Hepatocyte (in vitro differentiated cells): Measurements from ENCODE around the gene GUK1. TPM values are rescaled to one million over a fixed set of nuclear protein-coding genes. Genes with fewer than 3 reads are reported as not detected.

Experiments
- DNase-seq: peaks from one replicate; pipeline ENCODE4 v3.0.0-alpha.2; 2016; ENCODE audit warnings: low spot score
- H2AFZ ChIP-seq: fragments of 200-600 bp; sonication (generic); 2 replicates; pipeline ENCODE4 v1.6.0; 2016; ENCODE audit warnings: antibody characterized with exemption, mild to moderate bottlenecking
- H3K27ac ChIP-seq: fragments of 200-600 bp; sonication (generic); 2 replicates; pipeline ENCODE4 v1.5.1; 2016; ENCODE audit warnings: mild to moderate bottlenecking
- H3K27me3 ChIP-seq: fragments of 200-600 bp; sonication (generic); 2 replicates; pipeline ENCODE4 v1.6.1; 2016
- H3K36me3 ChIP-seq: fragments of 200-600 bp; sonication (generic); replicated peaks from 2 replicates; pipeline ENCODE4 v1.5.1; 2016; ENCODE audit warnings: low read depth; ENCODE audit not compliant: insufficient read depth
- H3K4me1 ChIP-seq: fragments of 200-600 bp; sonication (generic); 2 replicates; pipeline ENCODE4 v1.5.1; 2016; ENCODE audit warnings: mild to moderate bottlenecking, moderate library complexity; ENCODE audit not compliant: insufficient read depth
- H3K4me2 ChIP-seq: fragments of 200-600 bp; sonication (generic); 2 replicates; pipeline ENCODE4 v1.6.0; 2016
- H3K4me3 ChIP-seq: fragments of 200-600 bp; sonication (generic); 2 replicates; pipeline ENCODE4 v1.5.1; 2016; ENCODE audit warnings: mild to moderate bottlenecking
- H3K79me2 ChIP-seq: fragments of 200-600 bp; sonication (generic); 2 replicates; pipeline ENCODE4 v1.6.0; 2017; ENCODE audit warnings: mild to moderate bottlenecking
- H3K9me2 ChIP-seq: fragments of 200-600 bp; sonication (generic); replicated peaks from 2 replicates; pipeline ENCODE4 v1.6.0; 2017; ENCODE audit warnings: mild to moderate bottlenecking; ENCODE audit not compliant: insufficient read depth
- H3K9me3 ChIP-seq: fragments of 200-600 bp; sonication (generic); 2 replicates; pipeline ENCODE4 v1.5.1; 2016; ENCODE audit warnings: low read depth, mild to moderate bottlenecking
- H4K20me1 ChIP-seq: fragments of 200-600 bp; sonication (generic); 2 replicates; pipeline ENCODE4 v1.6.0; 2016; ENCODE audit warnings: mild to moderate bottlenecking; ENCODE audit not compliant: insufficient read depth, poor library complexity, severe bottlenecking
- EZH2 ChIP-seq: fragments of 200-600 bp; sonication (generic); IDR thresholded peaks from 2 replicates; pipeline ENCODE4 v1.6.1; 2016; ENCODE audit warnings: antibody characterized with exemption, mild to moderate bottlenecking, borderline replicate concordance
- EZH2phosphoT487 ChIP-seq: fragments of 200-600 bp; sonication (generic); IDR thresholded peaks from one replicate; pipeline ENCODE4 v1.6.1; 2018; ENCODE audit warnings: antibody characterized with exemption, mild to moderate bottlenecking, low read depth, moderate library complexity; ENCODE audit not compliant: unreplicated experiment, severe bottlenecking
- WGBS: methylation state at CpG from one replicate; pipeline ENCODE4 v1.1.6; 2016; ENCODE audit warnings: low lambda C conversion rate; ENCODE audit errors: missing lambda C conversion rate; 5-methylcytosine and 5-hydroxymethylcytosine counted together
- polyA plus RNA-seq: library from polyadenylated mRNA; unstranded; fragments of >200 nt; fragmentation: Nextera tagmentation; extraction: Ambion mirVana; gene quantifications from 2 replicates; pipeline ENCODE4 v1.2.1, GENCODE V29; 2016
- total RNA-seq: library from RNA; depleted of rRNA; stranded (reverse); fragments of >200 nt; gene quantifications from 2 replicates; pipeline ENCODE4 v1.2.3, GENCODE V29; 2014
- TF ChIP-seq, protein P1 (sequence below): fragments of 200-600 bp; sonication (generic); IDR thresholded peaks from 2 replicates; pipeline ENCODE4 v1.5.1; 2016; ENCODE audit warnings: antibody characterized with exemption, mild to moderate bottlenecking; ENCODE audit not compliant: poor library complexity

GUK1 gene
- total and polyA plus RNA-seq, 2 experiments from 2014 or later: 158 to 368 TPM

DNA sequence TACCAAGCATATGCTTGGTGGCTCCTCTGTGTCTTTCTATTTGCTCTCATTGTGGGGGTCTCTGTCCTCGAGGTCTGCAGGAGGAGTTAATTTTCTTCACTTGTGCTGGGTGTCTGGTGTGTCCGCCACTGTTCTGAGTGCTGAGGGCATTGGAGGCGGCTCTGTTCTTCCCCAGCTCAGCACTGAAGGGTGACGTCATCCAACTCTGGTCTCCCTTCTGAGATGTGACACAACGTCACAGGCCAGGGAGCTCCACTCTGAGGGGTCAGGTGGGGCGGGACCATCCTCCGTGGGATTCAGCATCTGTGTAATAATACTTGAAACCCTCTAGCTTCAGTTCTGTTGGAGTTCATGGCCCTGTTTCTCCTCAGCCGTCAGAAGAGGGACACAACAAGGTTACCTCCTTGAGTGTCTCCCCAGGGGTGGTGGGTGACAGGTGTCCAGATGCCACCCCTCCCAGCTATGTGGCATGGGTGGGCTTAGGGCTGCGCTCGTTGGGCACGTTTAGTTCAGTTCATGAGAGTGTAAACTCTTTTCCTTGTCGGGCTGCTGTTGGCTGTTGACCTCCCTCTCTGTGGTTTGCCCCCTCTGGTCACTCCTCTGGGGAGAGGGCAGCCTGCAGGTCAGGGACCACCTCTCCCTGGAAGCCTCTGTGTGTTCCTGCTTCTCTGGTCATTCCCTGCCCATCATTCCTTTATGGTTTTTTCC is 28.6 kb downstream of the GUK1 start:
- Histone ChIP-seq H3K9me2 (no peaks in the 10 kb centered on the region), H2AFZ (no peak overlapping the region), H3K4me3 (no peak overlapping the region), H3K27ac (no peak overlapping the region), H3K27me3 (no peaks in the 10 kb centered on the region), H4K20me1 (no peaks in the 10 kb centered on the region), H3K4me1 (peaks cover 6% of the 10 kb centered on the region), H3K79me2 (peaks cover 48% of the 10 kb centered on the region), H3K9me3 (no peaks in the 10 kb centered on the region), H3K36me3 (no peaks in the 10 kb centered on the region), H3K4me2 (no peak overlapping the region)
- no peak for DNase-seq
- TF ChIP-seq EZH2phosphoT487 (no peak), EZH2 (no peak)
- TF ChIP-seq, protein P1, sequence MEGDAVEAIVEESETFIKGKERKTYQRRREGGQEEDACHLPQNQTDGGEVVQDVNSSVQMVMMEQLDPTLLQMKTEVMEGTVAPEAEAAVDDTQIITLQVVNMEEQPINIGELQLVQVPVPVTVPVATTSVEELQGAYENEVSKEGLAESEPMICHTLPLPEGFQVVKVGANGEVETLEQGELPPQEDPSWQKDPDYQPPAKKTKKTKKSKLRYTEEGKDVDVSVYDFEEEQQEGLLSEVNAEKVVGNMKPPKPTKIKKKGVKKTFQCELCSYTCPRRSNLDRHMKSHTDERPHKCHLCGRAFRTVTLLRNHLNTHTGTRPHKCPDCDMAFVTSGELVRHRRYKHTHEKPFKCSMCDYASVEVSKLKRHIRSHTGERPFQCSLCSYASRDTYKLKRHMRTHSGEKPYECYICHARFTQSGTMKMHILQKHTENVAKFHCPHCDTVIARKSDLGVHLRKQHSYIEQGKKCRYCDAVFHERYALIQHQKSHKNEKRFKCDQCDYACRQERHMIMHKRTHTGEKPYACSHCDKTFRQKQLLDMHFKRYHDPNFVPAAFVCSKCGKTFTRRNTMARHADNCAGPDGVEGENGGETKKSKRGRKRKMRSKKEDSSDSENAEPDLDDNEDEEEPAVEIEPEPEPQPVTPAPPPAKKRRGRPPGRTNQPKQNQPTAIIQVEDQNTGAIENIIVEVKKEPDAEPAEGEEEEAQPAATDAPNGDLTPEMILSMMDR: no peak
- 89% methylated on average over 12 of the region's 12 CpGs for WGBS

DNA sequence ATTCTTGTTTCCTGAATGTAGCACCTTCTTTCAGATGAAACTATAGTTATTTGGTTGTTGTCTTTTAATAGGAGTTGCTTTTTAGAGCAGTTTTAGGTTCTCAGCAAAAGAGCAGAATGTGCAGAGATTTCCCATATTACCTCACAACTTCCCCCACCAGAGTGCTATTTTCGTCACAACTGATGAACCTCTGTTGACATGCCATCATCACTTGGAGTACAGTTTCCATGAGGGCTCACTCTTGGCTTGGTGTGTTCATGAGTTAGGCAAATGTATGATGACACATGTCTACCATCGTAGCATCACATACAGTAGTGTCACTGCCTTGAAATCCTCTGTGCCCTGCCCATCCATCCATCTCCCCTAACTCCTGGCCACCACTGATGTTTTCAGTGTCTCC is 29.3 kb downstream of the GUK1 start:
- H3K4me3 ChIP-seq: no peak overlapping the region
- WGBS: 93% methylated on average over 2 of the region's 2 CpGs

DNA sequence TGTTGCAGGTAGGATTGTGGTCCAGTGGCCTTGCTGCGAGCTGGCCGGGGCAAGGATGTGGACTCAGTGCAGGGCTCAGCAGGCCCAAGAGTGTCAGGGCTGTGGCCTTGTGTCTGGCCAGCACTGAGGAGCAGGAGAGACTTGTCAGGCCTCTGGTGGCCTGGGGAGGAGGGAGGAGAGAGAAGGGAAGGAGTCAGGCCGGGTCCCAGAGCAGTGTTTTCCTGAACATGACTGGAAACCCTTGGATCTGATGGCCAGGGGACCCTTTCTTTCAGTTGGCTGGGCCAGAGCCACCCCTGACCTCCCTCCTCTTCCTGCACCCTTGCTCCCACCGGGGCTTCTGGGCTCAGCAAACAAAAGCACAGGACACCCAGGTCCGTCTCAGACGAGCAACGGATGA is 30.6 kb downstream of the GUK1 start:
- no peak for DNase-seq
- Histone ChIP-seq H3K36me3 (no peaks in the 10 kb centered on the region), H2AFZ (no peak overlapping the region), H3K9me3 (no peaks in the 10 kb centered on the region), H3K9me2 (no peaks in the 10 kb centered on the region), H3K27me3 (no peaks in the 10 kb centered on the region), H3K79me2 (peaks cover 48% of the 10 kb centered on the region), H3K4me3 (no peak overlapping the region), H3K4me1 (peaks cover 6% of the 10 kb centered on the region), H3K4me2 (no peak overlapping the region), H3K27ac (no peak overlapping the region), H4K20me1 (no peaks in the 10 kb centered on the region)
- WGBS: 95% methylated on average over 7 of the region's 7 CpGs
- no peak for TF ChIP-seq EZH2
- TF ChIP-seq, protein P1: no peak

More for the DNA sequence above, 29.3 kb downstream of the GUK1 start:
- TF ChIP-seq, protein P1: no peak
- TF ChIP-seq EZH2 (no peak), EZH2phosphoT487 (no peak)
- H4K20me1 ChIP-seq: no peaks in the 10 kb centered on the region
- no peak overlapping the region for H3K4me2 ChIP-seq
- H2AFZ ChIP-seq: no peak overlapping the region
- no peaks in the 10 kb centered on the region for H3K27me3 ChIP-seq
- no peaks in the 10 kb centered on the region for H3K9me2 ChIP-seq
- H3K27ac ChIP-seq: no peak overlapping the region
- H3K4me1 ChIP-seq: peaks cover 6% of the 10 kb centered on the region
- no peaks in the 10 kb centered on the region for H3K9me3 ChIP-seq
- H3K36me3 ChIP-seq: no peaks in the 10 kb centered on the region
- DNase-seq: no peak
- H3K79me2 ChIP-seq: peaks cover 48% of the 10 kb centered on the region
